Parathyroid adenoma (tissue), 2 donors: Measurements from ENCODE around the gene ZNF485.

Experiments
- H2AFZ ChIP-seq: fragments of 300-600 bp; sonication (generic); one replicate; pipeline ENCODE4 v1.7.0; 2017; ENCODE audit warnings: antibody characterized with exemption, mild to moderate bottlenecking
- H3K27ac ChIP-seq: fragments of 300-600 bp; sonication (generic); one replicate; pipeline ENCODE4 v1.7.0; 2017
- H3K27me3 ChIP-seq: fragments of 300-600 bp; sonication (generic); one replicate; pipeline ENCODE4 v1.7.0; 2017; ENCODE audit warnings: low read length; ENCODE audit not compliant: control insufficient read depth, insufficient read depth
- H3K36me3 ChIP-seq: fragments of 300-600 bp; sonication (generic); one replicate; pipeline ENCODE4 v1.7.0; 2017; ENCODE audit warnings: low read length; ENCODE audit not compliant: control insufficient read depth, insufficient read depth
- H3K4me1 ChIP-seq: fragments of 300-600 bp; sonication (generic); one replicate; pipeline ENCODE4 v1.7.0; 2017; ENCODE audit warnings: control low read depth
- H3K4me2 ChIP-seq: fragments of 300-600 bp; sonication (generic); one replicate; pipeline ENCODE4 v1.7.0; 2017; ENCODE audit warnings: low read length
- H3K4me3 ChIP-seq: fragments of 300-600 bp; sonication (generic); one replicate; pipeline ENCODE4 v1.7.0; 2017; ENCODE audit warnings: low read depth, low read length
- H3K79me2 ChIP-seq: fragments of 300-600 bp; sonication (generic); one replicate; pipeline ENCODE4 v1.7.0; 2017; ENCODE audit warnings: control low read depth
- H3K9ac ChIP-seq: fragments of 300-600 bp; sonication (generic); one replicate; pipeline ENCODE4 v1.7.0; 2017; ENCODE audit warnings: mild to moderate bottlenecking
- H3K9me3 ChIP-seq: fragments of 300-600 bp; sonication (generic); one replicate; pipeline ENCODE4 v1.7.0; 2017; ENCODE audit warnings: low read length; ENCODE audit not compliant: control insufficient read depth
- TF ChIP-seq, protein P1 (sequence below): fragments of 300-600 bp; sonication (generic); IDR thresholded peaks from one replicate; pipeline ENCODE4 v1.7.0; 2017; ENCODE audit warnings: antibody characterized with exemption, mild to moderate bottlenecking
- donor health status: primary hyperparathyroidism.

Gene ZNF485

DNA sequence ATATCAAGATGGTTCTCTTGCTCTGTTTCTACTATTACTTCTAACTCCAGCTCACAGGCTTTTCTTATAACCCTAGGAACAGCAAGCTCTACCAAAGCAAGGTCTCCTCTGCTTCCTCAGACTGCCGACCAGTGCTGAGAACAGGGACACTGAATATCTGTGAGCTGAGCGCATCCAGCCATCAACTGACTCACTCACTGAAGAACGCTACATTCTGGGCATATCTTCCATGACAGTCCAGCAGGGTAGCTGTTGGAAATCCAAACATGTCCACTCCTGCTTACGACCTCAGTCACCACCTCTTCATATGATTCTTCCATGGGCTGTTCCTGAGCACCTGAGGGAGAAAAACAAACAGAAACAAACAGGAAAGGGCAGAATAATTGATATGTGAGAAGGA, 39.6 kb downstream of the ZNF485 start:
- H3K79me2 ChIP-seq = no peaks in the 10 kb centered on the region
- peaks cover 19% of the 10 kb centered on the region for H3K9me3 ChIP-seq
- TF ChIP-seq, protein P1, sequence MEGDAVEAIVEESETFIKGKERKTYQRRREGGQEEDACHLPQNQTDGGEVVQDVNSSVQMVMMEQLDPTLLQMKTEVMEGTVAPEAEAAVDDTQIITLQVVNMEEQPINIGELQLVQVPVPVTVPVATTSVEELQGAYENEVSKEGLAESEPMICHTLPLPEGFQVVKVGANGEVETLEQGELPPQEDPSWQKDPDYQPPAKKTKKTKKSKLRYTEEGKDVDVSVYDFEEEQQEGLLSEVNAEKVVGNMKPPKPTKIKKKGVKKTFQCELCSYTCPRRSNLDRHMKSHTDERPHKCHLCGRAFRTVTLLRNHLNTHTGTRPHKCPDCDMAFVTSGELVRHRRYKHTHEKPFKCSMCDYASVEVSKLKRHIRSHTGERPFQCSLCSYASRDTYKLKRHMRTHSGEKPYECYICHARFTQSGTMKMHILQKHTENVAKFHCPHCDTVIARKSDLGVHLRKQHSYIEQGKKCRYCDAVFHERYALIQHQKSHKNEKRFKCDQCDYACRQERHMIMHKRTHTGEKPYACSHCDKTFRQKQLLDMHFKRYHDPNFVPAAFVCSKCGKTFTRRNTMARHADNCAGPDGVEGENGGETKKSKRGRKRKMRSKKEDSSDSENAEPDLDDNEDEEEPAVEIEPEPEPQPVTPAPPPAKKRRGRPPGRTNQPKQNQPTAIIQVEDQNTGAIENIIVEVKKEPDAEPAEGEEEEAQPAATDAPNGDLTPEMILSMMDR = no peak
- peaks cover 3% of the 10 kb centered on the region for H3K4me1 ChIP-seq
- peaks cover 15% of the 10 kb centered on the region for H3K36me3 ChIP-seq
- no peak overlapping the region for H3K9ac ChIP-seq
- H3K4me2 ChIP-seq = no peak overlapping the region
- H3K27me3 ChIP-seq = no peaks in the 10 kb centered on the region
- no peak overlapping the region for H3K4me3 ChIP-seq
- H3K27ac ChIP-seq = no peak overlapping the region
- no peak overlapping the region for H2AFZ ChIP-seq

DNA sequence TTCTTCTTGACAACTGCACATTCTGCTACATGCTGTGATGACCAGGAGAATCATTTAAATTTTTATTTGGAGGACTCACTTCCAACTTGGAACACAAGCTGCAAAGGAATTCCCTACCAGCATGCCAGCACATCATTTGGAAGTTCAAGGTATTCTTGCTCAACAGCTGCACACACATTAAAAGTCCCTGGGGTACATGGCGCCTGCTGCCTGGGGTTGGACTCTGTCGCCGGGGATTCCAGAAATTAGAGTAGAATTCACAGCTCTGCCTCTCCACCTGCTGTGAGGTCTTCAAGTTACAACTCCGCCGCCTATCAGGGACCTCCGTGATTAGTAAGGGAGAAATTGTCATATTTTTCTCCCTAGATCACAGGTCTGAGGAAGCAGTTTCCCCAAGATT, 41.3 kb downstream of the ZNF485 start:
- no peak overlapping the region for H3K9ac ChIP-seq

DNA sequence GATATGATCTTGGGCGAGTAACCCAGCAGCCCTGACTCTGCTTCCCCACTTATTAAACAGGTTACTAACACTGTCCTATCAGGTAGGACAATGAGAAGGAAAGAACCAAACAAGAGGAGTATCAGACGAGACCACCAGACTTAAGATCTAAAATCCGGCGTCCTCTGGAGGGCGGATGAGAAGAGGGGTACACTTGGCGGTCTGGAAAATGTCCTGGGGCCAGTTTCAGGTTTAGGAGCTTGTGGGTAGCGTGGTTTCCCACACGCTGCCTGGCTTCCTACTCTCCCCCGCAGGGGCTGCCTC, 41.8 kb downstream of the ZNF485 start:
- H3K79me2 ChIP-seq = no peaks in the 10 kb centered on the region
- H3K36me3 ChIP-seq = peaks cover 15% of the 10 kb centered on the region
- peak overlapping the region; percentile 97 for H3K4me2 ChIP-seq
- peak overlapping the region; percentile 86 for H3K4me3 ChIP-seq
- peak overlapping the region; percentile 99 for H2AFZ ChIP-seq
- peak overlapping the region; percentile 98 for H3K9ac ChIP-seq
- peak overlapping the region; percentile 70 for H3K27ac ChIP-seq
- H3K9me3 ChIP-seq = peaks cover 4% of the 10 kb centered on the region
- H3K4me1 ChIP-seq = peaks cover 3% of the 10 kb centered on the region
- no peaks in the 10 kb centered on the region for H3K27me3 ChIP-seq
- TF ChIP-seq, protein P1 = no peak

More for the DNA sequence above, 41.3 kb downstream of the ZNF485 start:
- peak overlapping the region; percentile 97 for H3K4me2 ChIP-seq
- peak overlapping the region; percentile 86 for H3K4me3 ChIP-seq
- no peaks in the 10 kb centered on the region for H3K27me3 ChIP-seq
- H3K79me2 ChIP-seq = no peaks in the 10 kb centered on the region
- no peak overlapping the region for H3K27ac ChIP-seq
- peak overlapping the region; percentile 99 for H2AFZ ChIP-seq
- TF ChIP-seq, protein P1 = no peak
- H3K9me3 ChIP-seq = peaks cover 9% of the 10 kb centered on the region
- H3K36me3 ChIP-seq = peaks cover 15% of the 10 kb centered on the region
- peaks cover 3% of the 10 kb centered on the region for H3K4me1 ChIP-seq

DNA sequence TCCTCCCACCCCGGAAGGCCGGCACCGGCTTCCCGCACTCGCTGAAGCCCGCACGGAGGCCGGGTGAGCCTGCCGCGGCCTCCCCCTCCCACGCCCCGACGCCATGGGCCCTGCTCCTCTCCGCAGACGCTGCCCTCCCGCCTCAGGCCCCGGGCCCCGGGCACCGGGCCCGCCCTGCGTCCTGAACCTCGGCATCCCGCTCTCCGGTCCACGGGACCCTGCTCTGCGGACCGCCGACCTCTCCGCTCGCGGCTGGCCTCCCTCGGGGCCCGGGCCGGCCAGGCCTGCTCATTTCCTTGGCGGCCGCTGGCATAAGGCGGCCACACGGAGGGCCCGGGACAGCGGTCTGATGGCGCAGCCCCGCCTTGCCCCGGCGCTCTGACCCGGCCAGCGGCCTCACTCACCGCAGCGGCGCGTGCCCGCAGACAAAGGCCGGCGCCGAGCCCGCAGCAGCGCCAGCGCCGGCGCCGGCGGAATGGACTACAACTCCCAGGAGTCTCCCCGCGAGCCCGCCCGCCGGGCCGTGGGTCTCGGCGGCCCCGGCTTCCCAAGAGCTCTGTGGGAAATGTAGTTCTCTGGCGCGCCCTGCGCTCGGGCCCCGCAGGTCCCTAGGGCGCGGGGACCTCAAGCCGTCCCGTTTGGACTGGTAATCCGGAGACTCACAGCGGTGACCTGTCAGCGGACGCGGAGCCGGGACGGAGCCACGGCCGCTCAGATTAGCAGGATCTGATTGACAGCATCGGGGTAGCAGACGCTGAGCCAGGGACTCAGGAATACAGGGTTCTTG, 42.4 kb downstream of the ZNF485 start, which contains the start of gene ZNF32:
TSS of gene ZNF32 (minus strand) at position 484 of the 787 bp plus-strand sequence. CDS start 2,748 bp downstream, outside the sequence.
- peaks cover 3% of the 10 kb centered on the region for H3K4me1 ChIP-seq
- H3K9ac ChIP-seq = peak within 1 kb of the TSS; percentile 98
- H3K79me2 ChIP-seq = no peaks in the 10 kb centered on the region
- TF ChIP-seq, protein P1 = no peak
- H3K4me3 ChIP-seq = peak within 1 kb of the TSS; percentile 86
- no peaks in the 10 kb centered on the region for H3K27me3 ChIP-seq
- no peaks in the 10 kb centered on the region for H3K9me3 ChIP-seq
- H3K4me2 ChIP-seq = peak within 1 kb of the TSS; percentile 97
- peak within 1 kb of the TSS; percentile 70 for H3K27ac ChIP-seq
- H3K36me3 ChIP-seq = peaks cover 12% of the 10 kb centered on the region
- H2AFZ ChIP-seq = peak within 1 kb of the TSS; percentile 99

DNA sequence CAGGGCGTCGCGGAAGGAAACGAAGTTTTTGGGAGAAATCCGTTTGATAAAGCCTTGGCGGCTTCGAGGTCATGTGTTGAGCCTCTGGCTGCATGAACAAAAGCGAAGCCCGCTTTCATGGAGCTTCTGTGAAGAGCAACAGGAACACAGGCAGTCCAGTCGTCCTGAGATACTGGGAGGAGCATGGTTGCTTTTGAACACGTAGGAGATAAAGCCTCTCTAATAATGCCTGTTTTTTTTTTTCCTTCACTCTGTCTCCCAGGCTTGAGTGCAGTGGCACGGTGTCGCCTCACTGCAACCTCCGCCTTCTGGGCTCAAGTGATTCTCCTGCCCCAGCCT, 42.9 kb downstream of the ZNF485 start:
- Histone ChIP-seq H3K4me1 (peaks cover 3% of the 10 kb centered on the region), H3K27me3 (no peaks in the 10 kb centered on the region), H3K4me2 (peak overlapping the region; percentile 97), H3K9ac (no peak overlapping the region), H3K9me3 (no peaks in the 10 kb centered on the region), H3K27ac (peak overlapping the region; percentile 70), H3K4me3 (peak overlapping the region; percentile 86), H3K79me2 (no peaks in the 10 kb centered on the region), H3K36me3 (peaks cover 6% of the 10 kb centered on the region), H2AFZ (peak overlapping the region; percentile 99)
- TF ChIP-seq, protein P1 = no peak
